ENCODE measurements around the gene STX8.
"Not testable (repeated sequence)": the region's sequence is repeated elsewhere in the genome, so short reads cannot be mapped to it uniquely, and the experiment has no call there.

STX8 gene

DNA sequence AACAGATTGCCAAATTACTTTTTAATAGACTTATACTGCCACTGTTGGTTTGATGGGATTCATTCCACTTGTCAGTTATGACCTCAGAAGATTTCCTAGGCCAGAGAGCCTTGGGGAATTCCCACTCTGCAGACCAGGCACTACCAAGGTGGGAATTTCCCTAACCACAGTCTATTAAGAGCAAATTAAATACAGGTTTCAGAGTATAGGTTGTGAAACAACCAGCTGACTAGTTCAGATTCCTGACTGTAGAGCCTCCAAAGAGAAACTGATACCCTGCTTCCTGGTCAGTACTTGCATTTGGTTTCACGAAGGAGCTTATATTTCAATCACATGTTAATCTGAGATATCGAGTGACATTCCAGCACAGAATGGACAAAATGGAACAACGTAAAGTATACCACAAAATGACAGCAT, 186.5 kb downstream of the STX8 start:
- no peak for DNase-seq (ENCODE audit: low read depth in 2 of 2)

DNA sequence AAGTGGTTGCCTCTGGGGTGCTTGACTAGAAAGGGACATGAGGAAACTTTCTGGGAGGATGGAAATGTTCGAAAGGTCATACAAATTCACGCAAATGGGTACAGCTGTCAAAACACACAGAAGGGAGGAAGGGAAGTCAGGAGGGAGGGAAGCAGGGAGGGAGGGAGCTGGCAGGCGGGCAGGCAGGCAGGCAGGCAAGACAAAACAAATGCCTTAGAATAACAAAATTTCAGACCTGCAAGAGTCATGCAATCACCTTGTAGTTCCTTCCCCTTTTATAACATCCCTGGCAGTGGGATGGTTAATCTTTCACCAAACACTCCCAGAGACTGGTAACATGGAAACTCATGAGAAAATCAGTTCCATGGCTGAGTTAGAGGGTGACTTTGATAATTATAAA, 189.2 kb downstream of the STX8 start:
- no peak for DNase-seq (ENCODE audit: low read depth in 2 of 2)

DNA sequence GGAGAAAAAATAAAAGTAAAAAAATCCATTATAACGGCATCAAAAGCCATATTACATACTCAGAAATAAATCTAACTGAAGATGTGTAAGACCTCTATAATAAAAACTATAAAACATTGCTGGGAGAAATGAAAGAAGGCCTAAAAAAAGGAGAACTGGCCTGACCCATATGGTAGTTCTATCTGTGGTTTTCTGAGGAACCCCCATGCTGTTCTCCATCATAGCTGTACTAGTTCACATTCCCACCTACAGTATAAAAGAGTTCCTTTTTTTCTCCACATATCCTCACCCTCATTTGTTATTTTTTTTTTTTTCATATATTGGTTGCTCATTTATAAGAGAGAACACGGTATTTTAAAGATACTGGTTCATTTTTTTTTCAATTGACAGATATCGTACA, 191.8 kb downstream of the STX8 start:
- DNase-seq (ENCODE audit: low read depth in 2 of 2) = no peak

DNA sequence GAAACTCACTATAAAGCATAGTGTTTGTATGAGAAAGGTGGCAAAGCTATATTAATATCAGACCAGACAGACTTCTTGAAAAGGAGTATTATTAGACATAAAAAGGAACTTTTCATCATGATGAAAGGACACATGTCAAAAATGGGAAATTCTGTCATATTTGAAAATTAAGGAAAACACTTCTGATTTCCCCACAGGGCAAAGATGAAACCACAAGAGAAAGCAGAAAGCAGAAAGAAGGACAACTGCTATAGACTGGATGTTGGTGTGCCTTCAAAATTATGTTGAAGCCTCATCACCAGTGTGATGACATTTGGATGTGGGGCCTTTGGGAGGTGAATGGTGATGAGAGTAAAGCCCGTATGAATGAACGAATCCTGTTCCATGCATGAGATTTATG, 193.0 kb downstream of the STX8 start:
- DNase-seq (ENCODE audit: low read depth in 2 of 2) = no peak

DNA sequence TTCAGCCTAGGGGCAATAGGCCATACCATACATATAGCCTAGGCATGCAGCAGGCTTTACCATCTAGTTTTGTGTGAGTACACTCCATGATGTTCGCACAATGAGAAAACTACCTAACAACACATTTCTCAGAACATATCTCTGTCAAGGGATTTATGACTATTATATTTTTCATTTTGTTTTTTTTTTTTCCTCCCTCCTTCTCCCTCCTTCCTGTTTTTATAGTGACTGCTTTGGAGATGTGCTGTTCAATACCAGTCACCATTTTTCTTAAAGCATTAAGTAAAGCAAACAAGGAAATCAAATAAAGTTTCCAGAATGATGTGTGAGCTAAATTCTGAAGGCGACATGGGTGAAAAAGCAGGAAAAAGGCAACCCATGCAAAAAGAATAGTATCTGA, 194.6 kb downstream of the STX8 start:
- DNase-seq (ENCODE audit: low read depth in 2 of 2) = no peak

DNA sequence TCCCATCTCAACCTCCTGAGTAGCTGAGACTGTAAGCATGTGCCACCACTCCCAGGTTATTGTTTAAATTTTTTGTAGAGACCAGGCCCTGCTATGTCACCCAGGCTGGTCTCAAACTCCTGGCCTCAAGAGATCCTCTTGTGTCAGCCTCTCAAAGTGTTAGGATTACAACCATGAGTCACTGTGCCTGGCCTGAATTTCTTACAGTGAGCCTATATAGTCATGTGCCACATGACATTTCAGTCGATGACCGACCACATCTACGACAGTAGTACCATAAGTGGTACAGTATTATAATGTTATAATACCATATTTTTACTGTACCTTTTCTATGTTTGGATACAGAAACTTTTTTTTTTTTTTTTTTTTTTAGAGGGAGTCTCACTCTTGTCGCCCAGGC, 195.3 kb downstream of the STX8 start:
- DNase-seq (ENCODE audit: low read depth in 2 of 2) = no peak

DNA sequence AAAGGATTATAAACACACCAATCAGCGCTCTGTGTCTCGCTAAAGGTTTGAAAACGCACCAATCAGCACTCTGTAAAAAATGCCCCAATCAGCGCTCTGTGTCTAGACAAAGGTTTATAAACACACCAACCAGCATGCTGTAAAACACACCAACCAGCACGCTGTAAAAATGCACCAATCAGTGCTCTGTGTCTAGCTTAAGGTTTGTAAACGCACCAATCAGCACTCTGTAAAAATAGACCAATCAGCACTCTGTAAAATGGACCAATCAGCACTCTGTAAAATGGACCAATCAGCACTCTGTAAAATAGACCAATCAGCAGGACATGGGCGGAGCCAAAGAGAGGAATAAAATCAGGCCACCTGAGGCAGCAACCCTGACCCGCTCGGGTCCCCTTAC, 199.4 kb downstream of the STX8 start:
- not testable (repeated sequence) for DNase-seq (ENCODE audit: low read depth in 2 of 2)

DNA sequence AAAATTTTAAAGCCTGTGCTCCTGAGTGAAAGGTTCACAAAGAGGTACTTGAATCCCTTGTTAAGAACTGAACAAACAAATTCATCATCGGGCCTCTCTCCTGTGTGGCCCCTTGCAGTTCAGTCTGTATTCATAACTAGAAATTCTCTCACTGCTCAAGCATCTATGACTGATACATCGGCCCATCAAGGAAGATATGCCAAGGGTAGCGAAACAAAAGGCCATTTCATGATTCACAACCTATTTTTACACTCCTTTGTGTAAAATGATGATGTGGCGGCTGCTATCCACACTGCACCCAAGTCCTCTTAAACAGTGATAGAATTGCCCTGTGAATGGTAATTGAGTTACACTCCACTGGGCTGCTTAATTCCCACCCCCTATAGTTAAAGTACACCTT, 204.6 kb downstream of the STX8 start:
- DNase-seq (ENCODE audit: low read depth in 2 of 2) = no peak

DNA sequence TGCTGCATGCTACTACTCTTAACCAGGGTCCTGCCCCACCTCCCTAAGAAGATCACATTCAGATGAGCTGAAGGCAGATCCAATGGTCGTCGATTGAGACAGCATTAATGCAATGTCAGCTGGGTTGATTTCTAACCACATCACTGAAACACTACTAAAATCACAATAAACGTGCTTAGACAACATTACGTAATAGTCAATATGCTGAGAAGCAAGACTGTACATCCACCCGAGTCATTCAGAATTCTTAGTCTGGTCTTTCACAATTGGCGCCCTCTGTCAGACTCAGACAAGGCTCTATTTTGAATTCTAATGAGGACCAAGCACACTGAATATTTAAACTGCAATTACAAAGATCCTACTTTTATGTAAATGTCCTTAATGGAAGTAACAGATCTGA, 205.2 kb downstream of the STX8 start:
- DNase-seq (ENCODE audit: low read depth in 2 of 2) = no peak

DNA sequence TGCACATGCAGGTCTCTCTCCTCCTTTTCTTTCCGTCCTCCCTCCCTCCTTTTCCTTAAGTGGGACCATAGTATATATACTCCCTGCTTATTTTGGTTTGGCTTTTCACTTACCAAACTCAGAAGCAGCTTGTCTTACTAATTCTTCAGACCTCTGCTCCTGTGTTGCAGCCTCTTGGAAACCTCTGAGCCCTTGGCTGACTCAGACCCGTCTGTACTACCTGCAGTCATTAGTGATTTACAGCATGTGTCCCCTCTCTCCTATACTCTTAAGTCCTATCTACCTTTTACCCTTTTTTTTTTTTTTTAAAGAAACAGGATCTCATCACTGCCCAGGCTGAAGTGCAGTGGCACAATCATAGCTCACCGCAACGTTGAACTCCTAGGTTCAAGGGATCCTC, 207.0 kb downstream of the STX8 start:
- no peak for DNase-seq (ENCODE audit: low read depth in 2 of 2)

DNA sequence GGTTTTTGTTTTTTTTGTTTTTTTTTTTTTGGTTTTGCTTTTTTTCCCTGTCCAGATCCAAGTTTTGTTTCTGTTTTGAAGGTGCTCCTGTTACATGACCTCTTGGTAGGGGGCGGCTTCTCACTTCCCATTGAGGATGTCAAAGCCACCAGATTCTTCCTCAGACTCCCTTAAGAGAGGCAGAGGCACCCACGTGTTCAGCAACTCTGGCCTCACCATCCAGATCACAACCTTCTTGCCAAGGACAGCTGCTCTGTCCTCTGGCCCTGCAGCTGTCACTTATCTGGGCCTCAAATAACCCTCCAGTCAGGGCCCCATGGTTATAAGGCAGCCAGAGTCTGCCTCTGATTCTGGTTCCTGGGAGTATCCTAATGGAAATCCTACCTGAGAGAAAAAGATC, 208.5 kb downstream of the STX8 start:
- DNase-seq (ENCODE audit: low read depth in 2 of 2) = no peak

DNA sequence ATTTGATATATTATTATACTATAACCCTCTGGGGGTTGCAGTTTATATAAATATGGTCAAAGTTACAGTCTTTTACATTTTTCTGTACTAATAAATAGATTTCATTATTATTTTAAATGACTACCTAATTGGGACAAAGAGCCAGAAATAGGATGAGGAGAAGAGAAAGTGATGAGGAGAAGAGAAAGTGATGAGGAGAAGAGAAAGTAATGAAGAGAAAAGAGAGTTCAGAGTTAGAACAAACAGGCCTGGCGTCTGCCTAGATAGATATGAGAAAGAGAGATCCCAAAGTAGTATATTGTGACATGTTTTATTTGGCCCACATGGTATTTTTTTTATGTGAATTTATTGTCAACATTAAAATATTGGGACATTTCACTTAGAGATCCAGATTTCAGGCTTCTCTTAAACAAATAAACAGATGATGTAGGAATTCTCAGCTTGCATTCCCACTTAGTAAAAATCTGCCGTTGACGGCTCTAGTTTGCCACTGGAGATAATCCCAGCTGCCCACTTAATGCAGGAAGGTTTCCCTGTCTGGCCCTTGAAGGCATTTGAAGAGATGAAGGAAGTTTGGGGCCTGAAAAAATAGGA, 210.7 kb downstream of the STX8 start:
- DNase-seq (ENCODE audit: low read depth in 2 of 2) = no peak

DNA sequence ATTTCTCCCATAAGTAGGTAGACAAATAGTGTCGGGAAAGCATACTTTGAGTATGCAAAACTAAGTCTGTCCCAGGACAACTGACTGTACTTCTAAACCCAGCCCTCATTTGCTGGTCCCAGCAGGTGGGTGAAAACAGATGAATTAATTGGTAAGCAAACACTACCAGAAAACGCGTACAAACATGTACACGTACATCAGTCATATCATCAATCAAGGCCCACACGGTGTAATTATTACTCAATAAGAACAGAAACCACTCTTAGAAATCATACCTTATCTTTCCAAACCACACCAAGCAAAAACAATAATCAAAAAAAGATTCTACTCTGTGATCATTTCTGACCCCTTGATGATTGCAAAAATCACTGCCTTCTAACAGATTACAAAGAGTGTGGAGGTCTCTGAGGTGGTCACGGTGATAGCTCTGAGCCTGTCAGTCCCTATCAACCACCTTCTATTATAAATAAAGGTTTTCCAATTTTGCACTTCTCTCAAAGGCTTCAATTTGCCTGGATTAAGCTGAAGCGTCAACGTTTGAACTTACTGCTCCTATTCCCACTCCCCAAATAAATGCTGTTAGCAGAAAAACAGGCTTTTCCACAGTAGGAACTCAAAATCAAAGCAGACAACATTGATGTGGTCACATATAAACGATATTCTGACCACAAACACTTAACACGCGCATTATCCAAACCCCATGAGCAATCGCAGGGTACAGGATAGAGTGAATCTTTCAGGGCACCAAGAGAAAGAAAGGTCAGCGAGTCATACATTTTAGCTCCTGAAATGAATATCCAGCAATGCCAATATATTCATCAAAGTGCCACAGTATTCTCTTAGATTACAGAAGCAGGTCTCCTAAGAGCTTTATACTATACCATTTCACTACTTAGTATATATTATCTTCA, 211.9 kb downstream of the STX8 start:
- DNase-seq (ENCODE audit: low read depth in 2 of 2) = no peak

DNA sequence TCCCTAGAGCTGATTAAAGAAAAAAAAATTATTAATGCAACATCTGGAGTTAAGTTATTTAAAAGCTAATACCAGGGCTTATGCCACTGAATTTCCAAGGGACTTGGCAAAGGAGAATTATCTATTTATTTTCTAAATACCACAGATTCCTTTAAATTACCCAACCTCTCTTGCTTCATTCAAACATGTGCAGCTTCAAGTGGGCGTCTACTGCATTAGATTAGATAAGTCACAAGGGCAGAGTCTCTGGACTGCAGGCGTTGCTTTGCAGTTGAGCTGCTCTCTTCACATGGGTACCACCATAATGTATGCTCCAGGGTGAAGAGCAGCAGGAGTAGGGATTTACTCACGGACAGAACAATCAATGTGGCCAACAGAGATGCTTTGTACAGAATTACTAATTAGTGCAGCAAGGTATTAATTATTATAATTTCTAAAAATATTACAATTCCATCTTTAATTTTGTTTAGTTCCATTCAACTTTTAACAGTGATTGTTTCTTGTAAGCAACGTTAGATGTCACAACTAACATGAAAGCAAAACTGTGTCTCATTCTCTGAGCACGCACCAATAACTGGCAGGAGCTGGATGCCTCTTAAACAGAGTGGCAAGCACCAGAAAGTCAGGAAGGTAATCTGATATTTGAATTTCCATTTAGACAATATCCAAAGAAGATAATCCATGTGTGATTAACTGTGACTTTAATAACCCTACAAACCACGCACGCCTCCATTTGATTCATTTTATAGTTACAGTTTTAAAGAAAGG, 214.2 kb downstream of the STX8 start:
- no peak for DNase-seq (ENCODE audit: low read depth in 2 of 2)

DNA sequence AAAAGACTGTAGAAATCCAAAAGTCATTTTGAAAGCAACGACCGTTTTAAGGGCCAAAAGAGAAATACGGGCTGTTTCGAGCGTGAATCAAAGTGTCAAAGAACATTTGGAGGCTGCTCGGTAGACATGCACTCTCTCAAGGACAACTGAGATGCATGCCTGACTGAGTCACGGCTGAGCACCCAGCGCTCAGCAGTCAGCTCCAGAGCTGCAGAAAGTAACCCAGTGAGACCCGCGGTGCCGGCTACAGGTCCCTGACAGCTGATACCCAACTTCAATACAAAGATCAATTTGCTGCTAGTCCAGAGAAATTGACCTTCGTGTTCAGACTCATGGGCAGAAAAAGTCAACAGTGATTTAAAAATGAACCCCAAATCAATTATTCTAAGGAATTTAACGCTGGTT, 214.9 kb downstream of the STX8 start:
- no peak for DNase-seq (ENCODE audit: low read depth in 2 of 2)

DNA sequence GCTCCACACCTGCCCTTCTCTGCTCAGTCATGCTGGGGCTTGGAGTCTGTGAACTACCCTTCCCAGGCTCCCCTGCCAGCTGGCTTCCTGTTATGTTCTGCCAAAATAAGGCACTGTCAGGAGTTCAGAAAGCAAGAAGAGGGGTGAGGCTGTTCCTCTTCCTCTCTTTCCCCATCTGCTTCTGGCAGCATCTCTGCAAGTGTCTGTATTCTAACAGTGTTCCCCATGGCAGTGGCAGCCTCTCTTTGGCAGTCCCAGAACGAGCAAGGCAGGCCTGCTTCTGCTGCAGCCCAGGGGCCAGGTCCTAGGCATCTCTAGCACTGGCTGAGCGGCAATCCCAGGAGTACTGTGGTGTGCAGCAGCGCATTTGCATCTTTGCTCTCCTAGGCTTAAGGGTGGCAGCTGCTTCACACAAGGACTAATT, 219.1 kb downstream of the STX8 start:
- no peak for DNase-seq (ENCODE audit: low read depth in 2 of 2)

DNA sequence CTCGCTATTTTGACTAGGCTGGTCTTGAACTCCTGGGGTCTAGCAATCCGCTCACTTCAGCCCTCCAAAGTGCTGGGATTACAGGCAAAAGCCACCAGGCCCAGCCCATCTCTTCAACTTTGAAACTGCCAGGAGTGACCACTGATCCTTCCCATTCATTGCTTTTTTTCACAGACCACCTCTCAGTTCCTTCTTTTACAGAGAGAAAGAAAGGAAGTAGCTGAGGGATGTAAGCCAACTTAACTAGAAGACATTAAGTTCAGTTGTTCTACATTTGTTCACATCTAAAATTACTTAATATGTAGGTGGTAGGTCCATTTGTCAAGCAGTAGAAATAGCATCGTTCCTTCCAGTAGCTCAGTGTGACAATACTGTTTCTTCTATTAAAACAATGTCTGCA, 219.8 kb downstream of the STX8 start:
- no peak for DNase-seq (ENCODE audit: low read depth in 2 of 2)

DNA sequence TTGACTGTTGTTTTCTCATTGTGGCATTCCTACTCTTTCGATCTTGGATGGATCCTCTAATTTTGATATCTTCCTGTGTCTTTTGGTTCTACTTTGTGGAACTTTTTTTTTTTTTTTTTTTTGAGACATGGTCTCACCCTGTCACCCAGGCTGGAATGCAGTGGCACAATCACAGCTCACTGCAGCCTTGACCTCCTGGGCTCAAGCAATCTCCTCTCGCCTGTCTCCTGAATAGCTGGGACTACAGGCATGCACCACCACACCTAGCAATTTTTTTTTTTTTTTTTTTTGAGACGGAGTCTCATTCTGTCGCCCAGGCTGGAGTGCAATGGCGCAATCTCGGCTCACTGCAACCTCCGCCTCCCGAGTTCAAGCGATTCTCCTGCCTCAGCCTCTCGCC, 220.4 kb downstream of the STX8 start:
- DNase-seq (ENCODE audit: low read depth in 2 of 2) = not testable (repeated sequence)

DNA sequence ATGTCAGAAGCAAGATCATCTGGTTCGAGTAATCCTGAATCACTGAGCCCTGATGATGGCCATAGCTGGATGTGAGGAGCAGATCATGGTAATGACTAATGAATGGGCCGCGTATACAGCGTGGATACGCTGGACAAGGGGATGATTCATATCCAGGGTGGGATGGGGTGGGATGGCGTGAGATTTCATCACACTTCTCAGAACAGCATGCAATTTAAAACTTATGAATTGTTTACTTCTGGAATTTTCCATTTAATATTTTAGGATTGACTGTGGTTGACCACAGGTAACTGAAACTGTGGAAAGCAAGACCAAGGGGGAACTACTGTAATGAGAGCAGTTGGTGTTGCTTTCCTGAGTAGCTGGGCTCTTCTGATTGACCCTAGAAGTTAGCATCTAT, 225.5 kb downstream of the STX8 start:
- DNase-seq (ENCODE audit: low read depth in 2 of 2) = no peak

DNA sequence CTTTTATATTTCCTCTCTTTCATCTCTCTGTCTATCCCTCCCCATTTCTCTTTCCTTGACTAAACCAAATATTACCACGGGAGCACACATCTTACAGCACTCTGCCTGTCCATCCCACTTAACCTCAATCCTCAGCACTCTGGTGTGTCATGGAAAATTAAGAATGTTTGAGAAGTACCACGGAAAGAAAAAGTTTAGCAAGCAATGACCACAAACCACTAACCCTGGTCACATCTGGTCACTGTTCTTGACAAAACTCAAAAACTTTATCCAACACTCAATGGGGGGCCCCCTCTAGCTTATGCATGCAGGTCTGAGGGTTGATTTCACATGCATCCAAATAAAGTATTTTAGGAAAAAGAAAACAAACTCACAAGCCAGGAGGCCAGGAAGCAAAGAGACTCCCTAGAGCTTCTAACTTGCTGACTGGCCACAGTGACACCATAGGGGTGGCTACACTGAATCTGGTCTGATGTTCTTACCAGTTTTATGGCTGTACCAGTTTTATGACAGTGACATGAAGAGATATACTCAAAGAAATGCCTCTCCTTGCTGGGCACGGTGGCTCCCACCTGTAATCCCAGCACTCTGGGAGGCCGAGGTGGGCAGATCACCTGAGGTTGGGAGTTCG, 229.2 kb downstream of the STX8 start:
- no peak for DNase-seq (ENCODE audit: low read depth in 2 of 2)

DNA sequence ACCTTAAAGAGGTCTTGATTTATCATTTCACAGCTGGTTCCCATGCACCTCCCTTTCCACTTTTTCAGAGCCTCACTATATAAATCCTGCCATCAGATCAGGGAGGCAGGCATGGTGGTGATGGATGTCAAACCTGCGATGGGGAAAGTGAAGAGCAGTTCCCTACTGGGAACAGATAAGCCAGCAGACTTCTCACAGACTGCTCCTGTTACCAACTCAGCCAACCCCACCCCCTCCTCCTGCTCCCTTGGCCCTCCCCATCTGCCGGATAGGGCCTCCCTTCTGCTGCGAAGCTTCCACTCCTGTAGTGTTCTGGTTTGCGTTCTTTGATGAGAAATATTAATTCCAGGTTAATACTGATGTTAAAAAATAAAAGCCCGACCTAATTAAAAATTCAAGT, 232.1 kb downstream of the STX8 start:
- no peak for DNase-seq (ENCODE audit: low read depth in 2 of 2)

DNA sequence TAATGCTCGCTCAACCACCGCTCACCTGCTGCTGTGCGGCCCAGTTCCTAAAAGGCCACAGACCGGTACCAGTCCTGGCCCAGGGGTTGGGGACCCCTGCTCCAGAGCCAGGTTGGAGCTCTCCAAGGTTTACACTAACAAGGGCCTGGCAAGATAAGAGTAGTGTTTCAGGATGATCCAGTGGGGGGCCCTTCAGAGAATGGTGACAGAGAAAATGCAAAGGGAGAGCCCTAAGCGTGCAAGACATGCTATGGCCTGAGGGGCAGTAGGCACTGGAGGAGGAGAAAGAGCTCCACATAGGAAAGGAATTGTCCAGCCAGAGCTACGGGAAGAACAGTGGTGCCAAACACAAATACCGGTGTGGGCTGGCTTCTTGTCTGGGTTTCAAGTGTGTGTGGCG, 233.4 kb downstream of the STX8 start:
- DNase-seq (ENCODE audit: low read depth in 2 of 2) = no peak

All from activated CD4-positive, alpha-beta T cell treated with anti-CD3 and anti-CD28 coated beads for 24 hours (primary cell).